ENCODE results near the gene ST6GALNAC1. TPM values are rescaled to one million over a fixed set of nuclear protein-coding genes. Genes with fewer than 3 reads are reported as not detected.
"Not testable (repeated sequence)": the region's sequence is repeated elsewhere in the genome, so short reads cannot be mapped to it uniquely, and the experiment has no call there.

Gene ST6GALNAC1
- total RNA-seq, 1 donor from 2014 or later, result 3.4 TPM

- TF ChIP-seq, protein P1, sequence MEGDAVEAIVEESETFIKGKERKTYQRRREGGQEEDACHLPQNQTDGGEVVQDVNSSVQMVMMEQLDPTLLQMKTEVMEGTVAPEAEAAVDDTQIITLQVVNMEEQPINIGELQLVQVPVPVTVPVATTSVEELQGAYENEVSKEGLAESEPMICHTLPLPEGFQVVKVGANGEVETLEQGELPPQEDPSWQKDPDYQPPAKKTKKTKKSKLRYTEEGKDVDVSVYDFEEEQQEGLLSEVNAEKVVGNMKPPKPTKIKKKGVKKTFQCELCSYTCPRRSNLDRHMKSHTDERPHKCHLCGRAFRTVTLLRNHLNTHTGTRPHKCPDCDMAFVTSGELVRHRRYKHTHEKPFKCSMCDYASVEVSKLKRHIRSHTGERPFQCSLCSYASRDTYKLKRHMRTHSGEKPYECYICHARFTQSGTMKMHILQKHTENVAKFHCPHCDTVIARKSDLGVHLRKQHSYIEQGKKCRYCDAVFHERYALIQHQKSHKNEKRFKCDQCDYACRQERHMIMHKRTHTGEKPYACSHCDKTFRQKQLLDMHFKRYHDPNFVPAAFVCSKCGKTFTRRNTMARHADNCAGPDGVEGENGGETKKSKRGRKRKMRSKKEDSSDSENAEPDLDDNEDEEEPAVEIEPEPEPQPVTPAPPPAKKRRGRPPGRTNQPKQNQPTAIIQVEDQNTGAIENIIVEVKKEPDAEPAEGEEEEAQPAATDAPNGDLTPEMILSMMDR (IDR thresholded peaks at IDR 0.05), result no peak
- DNase-seq (ENCODE audit: low spot score in 2 of 2), result no peak
- Histone ChIP-seq H3K27me3 (no peaks in the 10 kb centered on the region), H3K27ac (no peak overlapping the region), H3K36me3 (no peaks in the 10 kb centered on the region), H3K4me1 (no peaks in the 10 kb centered on the region), H3K4me3 (no peak overlapping the region), H3K9me3 (no peaks in the 10 kb centered on the region)
- intact Hi-C loops (cut with DNase I), result no loop called here
Observed at GRCh38 chr17:76640550-76641380, 2.8 kb downstream of the ST6GALNAC1 start.

DNA sequence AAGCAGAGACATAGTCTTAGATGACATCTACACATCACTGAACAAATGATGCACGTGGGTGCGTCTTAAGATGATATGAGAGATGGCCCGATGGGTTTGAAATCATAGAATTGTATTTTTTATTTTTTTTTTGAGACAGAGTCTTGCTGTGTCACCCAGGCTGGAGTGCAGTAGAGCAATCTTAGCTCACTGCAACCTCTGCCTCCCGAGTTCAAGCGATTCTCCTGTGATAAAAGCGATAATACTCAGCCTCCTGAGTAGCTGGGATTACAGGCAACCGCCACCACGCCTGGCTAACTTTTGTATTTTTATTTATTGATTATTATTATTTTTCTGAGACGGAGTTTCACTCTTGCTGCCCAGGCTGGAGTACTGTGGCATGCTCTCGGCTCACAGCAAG is 5.3 kb downstream of the ST6GALNAC1 start:
- Histone ChIP-seq H3K9me3 (no peaks in the 10 kb centered on the region), H3K27ac (no peak overlapping the region), H3K4me1 (no peaks in the 10 kb centered on the region), H3K4me3 (no peak overlapping the region), H3K27me3 (no peaks in the 10 kb centered on the region), H3K36me3 (no peaks in the 10 kb centered on the region)
- intact Hi-C loops (cut with DNase I), result no loop called here
- no peak for DNase-seq (ENCODE audit: low spot score in 2 of 2)
- TF ChIP-seq, protein P1 (IDR thresholded peaks at IDR 0.05), result no peak

DNA sequence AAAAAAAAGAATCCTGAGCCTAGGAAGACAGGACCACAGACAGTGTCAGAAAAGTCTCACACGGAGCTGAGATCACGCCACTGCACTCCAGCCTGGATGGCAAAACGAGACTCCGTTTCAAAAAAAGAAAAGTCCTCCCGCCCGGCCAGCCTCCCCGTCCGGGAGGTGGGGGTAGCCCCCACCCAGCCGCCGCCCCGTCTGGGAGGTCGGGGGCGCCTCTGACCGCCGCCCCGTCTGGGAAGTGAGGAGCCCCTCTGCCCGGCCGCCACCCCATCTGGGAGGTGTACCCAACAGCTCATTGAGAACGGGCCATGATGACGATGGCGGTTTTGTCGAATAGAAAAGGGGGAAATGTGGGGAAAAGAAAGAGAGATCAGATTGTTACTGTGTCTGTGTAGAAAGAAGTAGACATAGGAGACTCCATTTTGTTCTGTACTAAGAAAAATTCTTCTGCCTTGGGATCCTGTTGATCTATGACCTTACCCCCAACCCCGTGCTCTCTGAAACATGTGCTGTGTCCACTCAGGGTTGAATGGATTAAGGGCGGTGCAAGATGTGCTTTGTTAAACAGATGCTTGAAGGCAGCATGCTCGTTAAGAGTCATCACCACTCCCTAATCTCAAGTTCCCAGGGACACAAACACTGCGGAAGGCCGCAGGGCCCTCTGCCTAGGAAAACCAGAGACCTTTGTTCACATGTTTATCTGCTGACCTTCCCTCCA is 6.9 kb downstream of the ST6GALNAC1 start:
- H3K27me3 ChIP-seq; H3K4me3 ChIP-seq; intact Hi-C loops (cut with DNase I); H3K9me3 ChIP-seq; DNase-seq (ENCODE audit: low spot score in 2 of 2); H3K27ac ChIP-seq; H3K4me1 ChIP-seq; H3K36me3 ChIP-seq: not testable (repeated sequence)

GRCh38 chr17:76635659-76636360 is 7.7 kb downstream of the ST6GALNAC1 start:
- intact Hi-C loops (cut with DNase I), result no loop called here
- no peaks in the 10 kb centered on the region for H3K27me3 ChIP-seq
- H3K4me1 ChIP-seq, result no peaks in the 10 kb centered on the region
- H3K36me3 ChIP-seq, result no peaks in the 10 kb centered on the region
- no peak for DNase-seq (ENCODE audit: low spot score in 2 of 2)
- TF ChIP-seq, protein P1 (IDR thresholded peaks at IDR 0.05), result no peak
- no peak overlapping the region for H3K4me3 ChIP-seq
- no peaks in the 10 kb centered on the region for H3K9me3 ChIP-seq
- H3K27ac ChIP-seq, result no peak overlapping the region

- TF ChIP-seq, protein P1 (IDR thresholded peaks at IDR 0.05), result no peak
- intact Hi-C loops (cut with DNase I), result no loop called here
Observed at GRCh38 chr17:76635039-76635438, 8.5 kb downstream of the ST6GALNAC1 start.

More at GRCh38 chr17:76635039-76635438, 8.5 kb downstream of the ST6GALNAC1 start:
- Histone ChIP-seq H3K27me3 (no peaks in the 10 kb centered on the region), H3K36me3 (no peaks in the 10 kb centered on the region), H3K9me3 (no peaks in the 10 kb centered on the region), H3K4me3 (no peak overlapping the region), H3K4me1 (no peaks in the 10 kb centered on the region), H3K27ac (no peak overlapping the region)
- DNase-seq (ENCODE audit: low spot score in 2 of 2), result no peak
